A673 (cell line): ENCODE data around the gene MTMR3.

Source experiments
- CTCF ChIP-seq: fragments of 300-800, 200-600 bp; sonication (generic); conservative IDR thresholded peaks from 2 replicates; pipeline ENCODE4 v1.5.1; 2017; ENCODE audit warnings: low read depth, mild to moderate bottlenecking, antibody characterized with exemption, low read length, moderate library complexity, mixed read lengths
- EZH2 ChIP-seq: fragments of 200-600 bp; sonication (generic); IDR thresholded peaks from 2 replicates; pipeline ENCODE4 v1.6.1; 2017; ENCODE audit warnings: borderline replicate concordance, low read depth, mild to moderate bottlenecking, mixed read lengths, antibody characterized with exemption, low read length; ENCODE audit not compliant: poor library complexity, severe bottlenecking

GRCh38 chr22:30028731-30029130, 145.8 kb downstream of the MTMR3 start:
- TF ChIP-seq EZH2: no peak
- TF ChIP-seq CTCF: no peak
